ENCODE data around the gene SLC6A17.

The SLC6A17 gene

GRCh38 chr1:110239441-110240430, 89.4 kb downstream of the SLC6A17 start:
- Histone ChIP-seq H3K4me2 (ENCODE audit: low read depth, low read length) (no peak overlapping the region), H3K9me2 (replicated peaks; ENCODE audit: insufficient read depth, low read length) (no peaks in the 10 kb centered on the region), H3K9me3 (replicated peaks; ENCODE audit: insufficient read depth, low read length) (no peaks in the 10 kb centered on the region), H3K27me3 (replicated peaks; ENCODE audit: insufficient read depth, low read length) (no peaks in the 10 kb centered on the region), H4K20me1 (ENCODE audit: insufficient read depth, low read length) (no peaks in the 10 kb centered on the region), H3K4me1 (ENCODE audit: low read length) (peaks cover 14% of the 10 kb centered on the region), H3K9ac (ENCODE audit: low read length) (no peak overlapping the region), H3F3A (ENCODE audit: insufficient read depth, low read length) (no peaks in the 10 kb centered on the region), H3K27ac (ENCODE audit: low read length) (no peak overlapping the region), H3K79me2 (ENCODE audit: low read length) (no peaks in the 10 kb centered on the region), H2AFZ (ENCODE audit: low read length) (no peak overlapping the region), H3K36me3 (replicated peaks; ENCODE audit: insufficient read depth, low read length) (no peaks in the 10 kb centered on the region), H3K4me3 (ENCODE audit: low read length) (no peak overlapping the region)
- TF ChIP-seq CTCF (IDR thresholded peaks at IDR 0.05; ENCODE audit: low read length) (no peak), EZH2phosphoT487 (IDR thresholded peaks at IDR 0.05; ENCODE audit: low read length) (no peak), EZH2 (optimal IDR thresholded peaks at IDR 0.05; ENCODE audit: low read depth, low read length) (no peak)
- no peak for DNase-seq

- Histone ChIP-seq H3K27ac (ENCODE audit: low read length) (no peak overlapping the region), H2AFZ (ENCODE audit: low read length) (no peak overlapping the region), H3F3A (ENCODE audit: insufficient read depth, low read length) (no peaks in the 10 kb centered on the region), H4K20me1 (ENCODE audit: insufficient read depth, low read length) (no peaks in the 10 kb centered on the region), H3K9me2 (replicated peaks; ENCODE audit: insufficient read depth, low read length) (no peaks in the 10 kb centered on the region), H3K4me1 (ENCODE audit: low read length) (peaks cover 14% of the 10 kb centered on the region), H3K9ac (ENCODE audit: low read length) (no peak overlapping the region), H3K4me2 (ENCODE audit: low read depth, low read length) (no peak overlapping the region), H3K27me3 (replicated peaks; ENCODE audit: insufficient read depth, low read length) (no peaks in the 10 kb centered on the region), H3K4me3 (ENCODE audit: low read length) (no peak overlapping the region), H3K9me3 (replicated peaks; ENCODE audit: insufficient read depth, low read length) (no peaks in the 10 kb centered on the region), H3K79me2 (ENCODE audit: low read length) (no peaks in the 10 kb centered on the region), H3K36me3 (replicated peaks; ENCODE audit: insufficient read depth, low read length) (no peaks in the 10 kb centered on the region)
- DNase-seq: no peak
- TF ChIP-seq EZH2phosphoT487 (IDR thresholded peaks at IDR 0.05; ENCODE audit: low read length) (no peak), EZH2 (optimal IDR thresholded peaks at IDR 0.05; ENCODE audit: low read depth, low read length) (no peak), CTCF (IDR thresholded peaks at IDR 0.05; ENCODE audit: low read length) (no peak)
Measured at GRCh38 chr1:110240476-110241210, 90.3 kb downstream of the SLC6A17 start.

GRCh38 chr1:110241516-110241915, 91.2 kb downstream of the SLC6A17 start:
- TF ChIP-seq EZH2 (optimal IDR thresholded peaks at IDR 0.05; ENCODE audit: low read depth, low read length): no peak
- no peak overlapping the region for H3K4me2 ChIP-seq (ENCODE audit: low read depth, low read length)

More at GRCh38 chr1:110241516-110241915, 91.2 kb downstream of the SLC6A17 start:
- H4K20me1 ChIP-seq (ENCODE audit: insufficient read depth, low read length): no peaks in the 10 kb centered on the region
- H3K36me3 ChIP-seq (replicated peaks; ENCODE audit: insufficient read depth, low read length): no peaks in the 10 kb centered on the region
- no peaks in the 10 kb centered on the region for H3K9me2 ChIP-seq (replicated peaks; ENCODE audit: insufficient read depth, low read length)
- H3K4me3 ChIP-seq (ENCODE audit: low read length): no peak overlapping the region
- H3K27ac ChIP-seq (ENCODE audit: low read length): no peak overlapping the region
- peaks cover 14% of the 10 kb centered on the region for H3K4me1 ChIP-seq (ENCODE audit: low read length)
- H3K79me2 ChIP-seq (ENCODE audit: low read length): no peaks in the 10 kb centered on the region
- H3F3A ChIP-seq (ENCODE audit: insufficient read depth, low read length): no peaks in the 10 kb centered on the region
- no peaks in the 10 kb centered on the region for H3K9me3 ChIP-seq (replicated peaks; ENCODE audit: insufficient read depth, low read length)
- no peak overlapping the region for H3K9ac ChIP-seq (ENCODE audit: low read length)
- no peak for DNase-seq
- H2AFZ ChIP-seq (ENCODE audit: low read length): no peak overlapping the region
- H3K27me3 ChIP-seq (replicated peaks; ENCODE audit: insufficient read depth, low read length): no peaks in the 10 kb centered on the region

Measured in MM.1S (cell line).